ENCODE measurements around the gene DYNC1I1. TPM values are rescaled to one million over a fixed set of nuclear protein-coding genes. Genes with fewer than 3 reads are reported as not detected.

Gene DYNC1I1
- total RNA-seq, 1 donor from 2014 or later: 1.6 TPM

- H3K4me1 Mint-ChIP-seq (ENCODE audit: low read depth): no peaks in the 10 kb centered on the region
- H3K36me3 Mint-ChIP-seq (ENCODE audit: insufficient read depth): no peaks in the 10 kb centered on the region
- DNase-seq (ENCODE audit: low spot score, unreplicated experiment): no peak
- H3K4me3 Mint-ChIP-seq (ENCODE audit: low read depth): no peak overlapping the region
- H3K9me3 Mint-ChIP-seq (ENCODE audit: low read depth): peaks cover 6% of the 10 kb centered on the region
- H3K27ac Mint-ChIP-seq: no peak overlapping the region
- TF ChIP-seq CTCF (IDR thresholded peaks at IDR 0.05; ENCODE audit: unreplicated experiment): no peak
- H3K27me3 Mint-ChIP-seq: no peaks in the 10 kb centered on the region
These were observed 191.2 kb downstream of the DYNC1I1 start for GRCh38 chr7:95963446-95963990.

- Mint-ChIP-seq H3K36me3 (ENCODE audit: insufficient read depth) (no peaks in the 10 kb centered on the region), H3K27me3 (peaks cover 14% of the 10 kb centered on the region), H3K4me1 (ENCODE audit: low read depth) (peaks cover 11% of the 10 kb centered on the region), H3K4me3 (ENCODE audit: low read depth) (no peak overlapping the region), H3K9me3 (ENCODE audit: low read depth) (no peaks in the 10 kb centered on the region), H3K27ac (no peak overlapping the region)
- no peak for DNase-seq (ENCODE audit: low spot score, unreplicated experiment)
- TF ChIP-seq CTCF (IDR thresholded peaks at IDR 0.05; ENCODE audit: unreplicated experiment): no peak
These were observed 199.4 kb downstream of the DYNC1I1 start for GRCh38 chr7:95971716-95972115.

GRCh38 chr7:95972523-95972922, 200.2 kb downstream of the DYNC1I1 start:
- Mint-ChIP-seq H3K27ac (no peak overlapping the region), H3K4me3 (ENCODE audit: low read depth) (no peak overlapping the region), H3K27me3 (peaks cover 14% of the 10 kb centered on the region), H3K36me3 (ENCODE audit: insufficient read depth) (no peaks in the 10 kb centered on the region), H3K9me3 (ENCODE audit: low read depth) (no peaks in the 10 kb centered on the region), H3K4me1 (ENCODE audit: low read depth) (peaks cover 13% of the 10 kb centered on the region)
- DNase-seq (ENCODE audit: low spot score, unreplicated experiment): no peak
- TF ChIP-seq CTCF (IDR thresholded peaks at IDR 0.05; ENCODE audit: unreplicated experiment): no peak

- no peak for TF ChIP-seq CTCF (IDR thresholded peaks at IDR 0.05; ENCODE audit: unreplicated experiment)
- Mint-ChIP-seq H3K4me3 (ENCODE audit: low read depth) (no peak overlapping the region), H3K4me1 (ENCODE audit: low read depth) (peaks cover 13% of the 10 kb centered on the region), H3K36me3 (ENCODE audit: insufficient read depth) (no peaks in the 10 kb centered on the region), H3K27ac (no peak overlapping the region), H3K9me3 (ENCODE audit: low read depth) (no peaks in the 10 kb centered on the region), H3K27me3 (peaks cover 14% of the 10 kb centered on the region)
- no peak for DNase-seq (ENCODE audit: low spot score, unreplicated experiment)
These were observed 201.8 kb downstream of the DYNC1I1 start for GRCh38 chr7:95974108-95974507.

- no peaks in the 10 kb centered on the region for H3K36me3 Mint-ChIP-seq (ENCODE audit: insufficient read depth)
- peaks cover 11% of the 10 kb centered on the region for H3K27me3 Mint-ChIP-seq
- H3K4me3 Mint-ChIP-seq (ENCODE audit: low read depth): no peak overlapping the region
- no peak overlapping the region for H3K27ac Mint-ChIP-seq
- H3K9me3 Mint-ChIP-seq (ENCODE audit: low read depth): no peaks in the 10 kb centered on the region
- peaks cover 13% of the 10 kb centered on the region for H3K4me1 Mint-ChIP-seq (ENCODE audit: low read depth)
- TF ChIP-seq CTCF (IDR thresholded peaks at IDR 0.05; ENCODE audit: unreplicated experiment): no peak
- no peak for DNase-seq (ENCODE audit: low spot score, unreplicated experiment)
These were observed 204.2 kb downstream of the DYNC1I1 start for GRCh38 chr7:95976369-95977060.
